NCI-H1048 (cell line): ENCODE data around the gene BICD2.
A peak's percentile ranks its signal among the peaks of the same experiment; 100 is the strongest.

Experiments
- DNase-seq: peaks from one replicate; lab custom pipeline; 2025; lab: John Stamatoyannopoulos, UW

BICD2 gene

DNA sequence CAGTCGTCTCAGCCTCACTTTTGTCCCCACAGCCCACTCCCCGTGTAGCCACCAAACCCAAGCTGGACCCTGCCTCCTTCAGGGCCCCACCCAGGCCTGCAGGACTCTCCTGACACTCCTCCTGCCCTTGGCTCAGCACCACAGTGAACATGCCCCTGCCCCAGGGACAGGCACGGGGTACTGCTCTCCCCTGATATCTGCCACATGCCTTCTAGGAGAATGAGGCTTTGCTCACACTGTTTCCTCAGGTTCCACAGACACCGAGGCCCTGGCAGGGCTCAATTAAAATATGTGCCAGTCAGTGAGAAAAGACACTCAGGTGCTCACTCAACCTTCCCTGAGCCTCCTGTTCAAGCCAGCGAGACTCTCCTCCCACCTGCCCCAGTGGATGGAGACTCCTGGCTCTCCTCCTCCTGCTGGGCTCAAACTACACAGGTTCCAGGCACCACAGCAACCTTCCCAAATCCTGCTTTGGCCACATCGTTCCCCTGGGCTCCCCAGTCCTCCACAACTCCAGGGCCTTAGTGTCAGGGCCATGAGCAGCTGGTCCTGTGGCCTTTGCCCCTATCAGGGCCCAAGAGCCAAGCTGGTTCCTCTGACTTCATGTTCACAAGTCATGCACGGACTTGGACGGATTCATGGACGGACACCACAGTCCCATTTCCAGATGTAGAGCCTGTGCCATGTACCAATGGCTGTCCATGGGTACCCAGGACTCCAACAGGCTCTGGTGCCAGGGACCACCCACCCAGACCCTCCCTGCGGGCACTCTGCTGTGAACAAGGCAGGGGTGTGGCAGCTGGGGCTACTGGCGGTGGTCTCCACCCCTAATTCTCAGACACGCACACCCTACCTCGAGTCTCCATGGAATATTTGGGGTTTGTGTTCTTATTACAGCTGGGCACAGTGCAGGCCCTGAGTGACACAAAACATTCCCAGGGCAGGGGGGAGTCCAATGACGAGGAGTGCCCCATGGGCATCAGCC lies 36.6 kb downstream of the BICD2 start:
- DNase-seq = no peak

- DNase-seq = no peak
Observed at GRCh38 chr9:92726971-92727715, 37.5 kb downstream of the BICD2 start.

GRCh38 chr9:92726348-92726747 lies 38.3 kb downstream of the BICD2 start:
- DNase-seq = no peak

DNA sequence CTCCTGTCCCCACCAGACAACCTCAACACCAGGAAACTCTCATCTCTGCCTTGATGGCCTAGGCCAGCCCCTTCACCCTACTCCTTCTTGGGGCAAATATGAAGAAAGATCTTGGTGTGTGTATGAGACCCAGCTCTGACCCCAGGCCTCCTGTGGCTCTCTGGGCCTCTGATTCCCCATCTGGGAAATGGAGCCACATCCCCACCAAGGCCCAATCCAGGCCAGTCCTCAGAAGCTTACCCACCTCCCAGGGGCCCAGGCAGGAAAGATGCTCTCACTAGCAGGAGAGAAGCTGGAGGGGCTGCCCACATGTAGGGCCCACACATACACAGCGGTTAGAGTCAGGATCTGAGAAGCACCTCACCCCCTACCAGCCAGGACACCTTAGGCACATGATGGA lies 38.9 kb downstream of the BICD2 start:
- DNase-seq = no peak

DNA sequence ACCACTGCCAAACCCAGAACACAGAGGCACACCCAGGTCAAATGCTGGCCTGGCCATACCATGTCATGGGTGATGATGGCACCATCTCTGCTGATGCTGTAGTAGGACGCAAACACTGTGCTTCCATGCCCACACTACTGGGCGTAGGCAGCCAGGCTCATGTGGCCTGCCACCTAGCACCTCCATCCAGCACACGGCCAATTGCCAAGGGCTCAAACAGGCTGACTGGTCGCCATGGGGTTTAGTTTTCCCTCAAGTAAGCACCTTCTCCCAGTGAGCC lies 39.4 kb downstream of the BICD2 start:
- no peak for DNase-seq

GRCh38 chr9:92724528-92725265 lies 39.9 kb downstream of the BICD2 start:
- DNase-seq = no peak

- DNase-seq = no peak
Observed at GRCh38 chr9:92723801-92724323, 40.8 kb downstream of the BICD2 start.

GRCh38 chr9:92723299-92723625 lies 41.4 kb downstream of the BICD2 start:
- peak; percentile 47 for DNase-seq

DNA sequence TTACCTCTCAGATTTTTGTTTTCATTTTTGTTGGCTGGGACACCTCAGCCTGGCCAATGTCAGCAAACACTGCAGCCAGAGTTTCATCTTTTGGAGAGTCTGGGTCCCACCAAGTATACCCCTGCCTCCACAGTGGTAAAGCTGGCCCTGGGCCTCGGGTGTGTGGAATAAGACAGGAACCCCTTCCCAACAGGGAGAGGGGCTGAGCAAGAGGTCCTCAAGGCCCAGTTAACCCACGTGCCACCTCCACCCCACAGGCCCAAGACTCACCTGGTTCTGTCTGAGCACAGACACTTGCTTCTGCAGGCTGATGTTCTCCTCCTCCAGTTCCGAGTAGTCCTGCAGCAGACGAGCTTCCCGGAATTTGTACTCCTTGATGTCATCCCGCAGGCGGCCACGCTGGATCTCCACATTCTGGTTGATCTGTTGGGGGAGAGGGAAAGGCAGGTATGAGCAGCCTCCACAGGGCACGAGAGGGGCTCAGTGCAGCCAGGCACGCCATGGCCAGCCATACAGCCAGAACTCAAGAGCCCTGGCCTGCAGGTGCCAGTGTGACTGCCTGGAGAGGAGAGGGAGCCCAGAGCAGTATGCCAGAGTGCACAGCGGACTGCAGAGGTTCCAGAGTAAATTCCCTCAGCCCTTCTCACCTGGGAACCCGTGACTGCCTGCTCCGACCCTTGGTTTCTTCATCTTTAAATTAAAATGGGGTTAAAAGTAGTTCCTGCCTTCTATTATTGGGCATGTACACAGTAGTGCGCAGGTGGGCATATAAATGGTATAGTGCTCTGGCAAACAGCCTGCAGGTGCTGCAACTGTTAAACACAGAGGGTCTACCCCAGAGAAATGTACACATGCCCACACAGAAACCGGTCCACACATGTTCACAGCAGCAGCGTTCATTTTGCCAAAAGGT lies 42.0 kb downstream of the BICD2 start:
- DNase-seq = no peak

- no peak for DNase-seq
Observed at GRCh38 chr9:92721548-92721947, 43.1 kb downstream of the BICD2 start.

GRCh38 chr9:92720807-92721535 lies 43.7 kb downstream of the BICD2 start:
- no peak for DNase-seq

GRCh38 chr9:92720209-92720765 lies 44.3 kb downstream of the BICD2 start:
- no peak for DNase-seq

DNA sequence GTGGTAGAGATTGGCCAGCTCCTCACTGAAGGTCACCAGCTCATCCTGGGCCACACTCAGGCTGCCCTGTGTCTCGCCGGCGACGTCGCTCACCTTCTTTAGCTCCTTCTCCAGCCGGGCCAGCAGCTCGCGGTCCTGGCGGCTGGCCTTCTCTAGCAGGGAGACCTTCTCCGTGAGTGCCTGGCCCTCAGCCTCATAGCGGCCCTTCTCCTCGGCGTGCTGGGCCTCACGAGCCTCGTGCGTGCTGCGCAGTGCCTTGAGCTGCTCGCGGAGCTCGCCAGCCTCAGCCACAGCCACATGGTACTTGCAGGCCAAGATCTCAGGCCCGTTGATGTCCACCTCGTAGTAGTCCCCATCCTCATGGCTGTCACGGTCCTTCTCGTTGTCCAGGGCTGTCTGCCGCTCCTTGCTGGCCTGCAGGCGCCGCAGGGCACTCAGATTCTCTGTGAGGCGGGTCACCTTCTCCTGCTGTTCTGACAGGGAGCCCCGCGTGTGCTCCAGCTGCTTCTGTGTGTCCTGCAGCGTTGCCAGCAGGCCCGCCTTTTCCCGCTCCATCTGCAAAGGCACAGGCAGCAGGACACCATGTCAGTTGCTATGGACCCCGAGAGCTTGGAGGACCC lies 45.5 kb downstream of the BICD2 start:
- DNase-seq = no peak

- no peak for DNase-seq
Observed at GRCh38 chr9:92718086-92719001, 46.3 kb downstream of the BICD2 start.

DNA sequence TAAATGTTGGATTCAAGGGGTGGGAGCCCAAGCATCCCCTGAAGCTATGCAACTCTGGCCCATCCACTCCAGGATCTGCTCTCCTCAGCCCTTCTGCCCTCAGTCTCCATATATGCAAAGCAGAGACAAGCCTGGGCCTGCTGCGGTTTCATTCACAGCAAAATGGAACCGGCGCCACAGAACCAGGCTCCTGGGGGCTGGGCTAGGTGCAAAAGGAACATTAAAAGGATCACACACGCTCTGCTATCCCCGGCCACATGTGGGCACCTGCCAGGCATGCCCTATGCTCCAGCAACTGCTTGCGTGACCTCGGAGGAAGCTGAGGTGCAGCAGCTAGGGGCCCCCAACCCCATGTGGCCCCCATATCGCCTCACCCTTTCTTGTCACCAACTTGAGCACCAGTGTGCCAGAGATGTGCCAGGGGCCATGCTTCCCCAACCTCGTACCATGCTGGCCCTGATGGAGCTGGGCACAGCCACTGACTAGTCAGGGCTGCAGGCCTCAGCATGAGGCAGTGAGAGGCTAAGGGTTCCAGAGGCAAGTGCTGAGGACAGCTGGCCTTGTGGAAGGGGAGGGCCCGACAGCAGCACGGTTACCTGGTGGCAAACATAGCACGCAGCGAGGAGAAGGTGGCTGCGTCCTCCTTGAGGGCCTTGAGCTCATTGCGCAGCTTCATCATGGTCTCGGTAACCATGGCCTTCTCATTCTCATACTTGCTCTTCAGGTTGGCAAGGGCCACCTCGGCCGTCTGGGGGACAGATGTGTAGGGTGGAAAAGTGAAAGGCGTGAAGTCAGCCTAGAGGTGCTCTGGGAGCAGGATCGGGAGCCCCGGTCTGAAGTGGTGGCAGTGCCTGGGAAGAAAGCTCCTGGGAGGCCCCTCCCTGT lies 47.2 kb downstream of the BICD2 start:
- peak; percentile 53 for DNase-seq

DNA sequence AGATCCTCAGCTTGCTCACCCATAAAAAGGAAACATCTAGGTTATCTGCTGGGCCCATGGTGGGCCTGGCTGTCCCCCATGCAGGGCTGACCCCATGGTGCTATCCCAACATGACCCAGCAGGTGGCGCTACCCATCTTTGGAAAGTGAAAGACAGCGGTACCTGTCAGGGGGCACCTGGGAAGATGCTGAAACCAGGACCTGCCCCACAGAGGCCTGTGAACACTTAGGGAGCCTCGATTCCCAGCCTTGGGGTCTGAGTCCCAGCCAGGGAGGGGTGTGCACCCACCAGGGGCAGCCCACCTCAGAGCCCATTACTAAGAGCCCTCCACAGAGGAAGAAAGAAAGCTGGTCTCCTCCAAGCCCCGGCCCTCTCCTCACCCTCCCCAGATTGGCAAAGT lies 48.1 kb downstream of the BICD2 start:
- peak; percentile 51 for DNase-seq

DNA sequence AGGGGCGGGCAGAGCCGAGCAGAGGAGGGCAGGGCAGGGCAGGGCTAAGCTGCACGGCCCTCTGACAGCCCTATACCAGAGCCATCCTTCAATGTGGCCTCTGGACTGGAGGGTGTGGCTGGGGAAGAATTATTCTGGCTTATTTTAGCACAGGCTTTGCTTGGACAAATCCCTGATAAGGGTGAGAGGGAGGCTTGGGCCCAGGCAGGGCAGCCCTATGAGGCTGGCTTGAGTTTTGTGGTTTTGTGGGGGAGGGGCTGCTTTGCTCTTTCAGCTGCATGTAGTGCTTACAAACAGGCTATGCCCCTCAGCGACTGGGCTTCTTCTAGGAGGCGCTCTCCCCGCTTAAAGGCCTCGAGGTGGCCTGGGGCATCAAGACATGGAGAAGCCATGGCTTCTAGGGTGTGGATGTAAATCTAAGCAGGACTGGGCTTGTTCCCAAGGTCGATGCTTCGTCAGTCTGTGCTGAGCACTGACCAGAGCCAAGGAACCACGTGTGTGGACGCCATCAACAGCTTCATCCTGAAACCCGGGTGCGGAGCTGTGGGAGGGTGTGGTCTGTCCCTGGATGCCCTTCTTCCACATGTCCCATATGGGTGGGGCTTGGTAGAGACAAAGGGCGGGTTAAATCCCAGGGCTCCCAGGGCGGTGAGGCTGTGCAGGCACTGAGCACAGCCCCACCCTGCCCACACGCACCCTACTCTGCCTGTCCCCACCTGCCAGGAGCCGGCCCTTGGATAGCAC lies 49.0 kb downstream of the BICD2 start:
- no peak for DNase-seq
